T-helper 9 cell (primary cell): ENCODE results near the gene MOCS3.

ENCODE experiments used
- DNase-seq: peaks from one replicate; pipeline ENCODE4 v3.0.0-alpha.2; 2020

MOCS3 gene

DNA sequence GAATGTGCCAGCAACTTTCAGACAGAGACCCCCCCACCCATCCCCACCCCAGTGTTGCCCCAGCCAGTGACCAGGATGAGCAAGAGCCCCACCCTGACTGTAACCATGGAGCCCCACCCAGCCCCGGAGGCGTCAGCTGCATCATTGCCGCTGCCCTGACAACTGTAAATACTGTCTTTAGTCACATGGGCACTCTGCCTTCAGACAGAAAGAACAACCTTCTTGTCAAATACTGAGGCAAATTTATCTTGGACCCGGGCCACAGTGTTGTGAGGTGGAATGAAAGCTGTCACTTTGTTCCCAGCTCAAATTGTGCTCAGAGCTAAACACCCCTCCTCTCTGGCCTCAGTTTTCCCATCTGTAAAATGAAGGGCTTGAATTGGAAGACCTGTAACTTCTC is 23.7 kb downstream of the MOCS3 start:
- no peak for DNase-seq

DNA sequence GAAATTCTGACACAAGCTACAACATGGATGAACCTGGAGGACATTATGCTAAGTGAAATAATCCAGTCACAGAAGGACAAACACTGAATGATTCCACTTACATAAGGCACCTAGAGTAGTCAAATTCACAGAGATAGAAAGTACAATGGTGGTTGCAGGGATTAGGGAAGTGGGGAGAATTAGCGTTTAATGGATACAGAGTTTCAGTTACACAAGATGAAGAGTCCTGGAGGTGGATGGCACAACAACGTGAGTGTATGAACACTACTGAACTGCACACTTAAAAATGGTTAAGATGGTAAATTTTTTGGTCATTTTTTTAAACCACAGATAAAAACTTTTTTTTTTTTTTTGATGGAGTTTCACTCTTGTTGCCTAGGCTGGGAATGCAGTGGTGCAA is 24.7 kb downstream of the MOCS3 start:
- DNase-seq, result no peak

DNA sequence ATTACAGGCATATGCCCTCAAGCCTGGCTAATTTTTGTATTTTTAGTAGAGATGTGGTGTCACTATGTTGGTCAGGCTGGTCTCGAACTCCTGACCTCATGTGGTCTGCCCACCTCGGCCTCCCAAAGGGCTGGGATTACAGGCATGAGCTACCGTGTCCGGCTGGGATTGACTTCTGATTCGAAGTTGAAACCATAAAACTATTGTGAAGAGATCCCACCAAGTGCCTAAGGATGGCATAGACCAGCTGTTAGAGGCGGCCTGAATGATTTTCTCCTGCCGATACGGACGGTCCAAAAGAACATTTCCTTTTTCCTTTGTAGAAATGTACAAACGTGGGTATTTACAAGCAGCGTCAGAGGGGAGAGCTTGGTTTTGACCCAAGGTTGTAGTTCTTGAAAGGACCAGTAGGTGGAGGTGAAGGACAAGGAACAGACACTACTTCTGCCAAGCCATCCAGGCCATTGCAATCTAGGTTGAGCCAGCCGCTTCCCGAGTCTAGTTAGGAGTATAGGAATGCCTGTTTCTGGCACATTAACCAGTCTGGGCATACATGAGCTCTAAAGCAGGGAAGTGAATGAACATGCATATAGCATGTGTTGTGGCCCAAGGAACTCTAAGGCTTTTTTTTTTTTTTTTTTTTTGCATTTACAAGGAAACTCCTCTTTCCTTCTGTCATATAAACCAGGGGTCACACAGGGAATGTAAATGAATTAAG is 29.0 kb downstream of the MOCS3 start:
- peak; percentile 41 for DNase-seq

DNA sequence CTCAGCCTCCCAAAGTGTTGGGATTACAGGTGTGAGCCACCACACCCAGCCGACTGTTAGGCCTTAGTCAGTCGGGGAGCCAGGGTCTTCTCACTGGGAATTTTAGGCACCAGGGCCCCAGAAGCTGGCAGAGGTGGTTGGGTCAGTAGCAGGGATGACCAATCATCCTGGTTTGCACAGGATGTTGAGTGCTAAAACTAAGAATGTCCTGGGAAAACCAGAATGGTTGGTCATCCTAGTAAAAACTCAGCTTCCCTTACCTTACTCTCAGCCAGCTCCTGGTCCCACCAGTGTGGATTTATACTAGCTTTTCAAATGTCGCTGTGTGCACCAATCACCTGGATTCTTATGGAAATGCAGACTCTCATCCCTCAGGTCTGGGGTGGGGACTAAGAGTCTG is 32.5 kb downstream of the MOCS3 start:
- DNase-seq, result no peak

DNA sequence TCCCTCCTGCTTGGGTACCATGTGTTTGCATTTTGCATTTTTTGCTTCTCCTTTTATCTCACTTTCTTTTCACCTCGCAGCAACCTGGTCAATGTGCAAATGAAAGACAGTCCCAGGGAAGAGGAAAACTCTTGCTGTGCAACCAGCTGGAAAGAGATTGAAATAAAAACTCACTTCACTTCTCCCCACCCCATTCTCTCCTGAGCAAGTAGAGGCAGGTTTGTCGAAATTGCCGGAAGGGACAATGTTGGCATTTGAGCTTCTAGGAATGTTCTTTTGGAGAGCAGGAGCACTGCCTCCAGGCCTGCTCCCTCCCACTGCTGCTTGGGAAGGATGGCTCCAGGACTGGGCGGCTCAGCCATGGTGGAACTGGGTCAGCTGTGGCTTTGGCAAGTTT is 33.7 kb downstream of the MOCS3 start:
- DNase-seq, result no peak

DNA sequence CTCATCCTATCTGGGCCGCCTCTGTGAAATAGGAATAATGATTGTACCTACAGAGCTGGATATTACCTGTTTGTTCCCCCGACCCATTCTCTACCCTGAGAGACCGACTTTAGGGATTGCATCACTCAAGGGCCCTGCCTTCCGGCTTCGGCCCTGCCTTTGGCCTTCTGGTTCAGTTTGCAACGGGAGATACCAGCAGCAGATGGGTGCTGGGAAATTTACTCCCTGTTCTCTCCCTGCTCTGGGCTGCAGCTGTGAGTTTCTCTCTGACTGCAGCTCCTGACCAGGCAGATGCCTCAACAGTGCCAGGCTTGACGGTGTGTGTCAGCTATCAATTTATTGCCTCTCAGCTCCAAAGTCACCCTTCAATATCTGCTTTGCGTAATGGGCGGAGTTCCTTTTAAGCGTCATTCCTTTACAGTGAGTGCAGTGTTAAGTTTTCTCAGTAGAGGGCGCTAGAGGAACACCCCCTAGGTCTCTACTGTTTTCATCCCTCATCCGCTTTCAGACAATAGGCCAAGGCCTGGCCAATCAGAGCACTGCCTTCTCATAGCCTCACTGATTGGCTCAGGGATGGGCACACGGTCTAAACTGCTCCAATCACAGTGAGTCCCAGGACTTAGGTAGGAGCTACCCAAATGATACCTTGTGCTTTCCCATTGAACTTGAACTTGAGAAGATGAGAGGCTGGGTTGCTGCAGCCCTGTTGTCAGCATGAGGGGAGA is 34.3 kb downstream of the MOCS3 start:
- DNase-seq, result no peak

GRCh38 chr20:50993876-50994275 is 35.3 kb downstream of the MOCS3 start:
- DNase-seq, result no peak

DNA sequence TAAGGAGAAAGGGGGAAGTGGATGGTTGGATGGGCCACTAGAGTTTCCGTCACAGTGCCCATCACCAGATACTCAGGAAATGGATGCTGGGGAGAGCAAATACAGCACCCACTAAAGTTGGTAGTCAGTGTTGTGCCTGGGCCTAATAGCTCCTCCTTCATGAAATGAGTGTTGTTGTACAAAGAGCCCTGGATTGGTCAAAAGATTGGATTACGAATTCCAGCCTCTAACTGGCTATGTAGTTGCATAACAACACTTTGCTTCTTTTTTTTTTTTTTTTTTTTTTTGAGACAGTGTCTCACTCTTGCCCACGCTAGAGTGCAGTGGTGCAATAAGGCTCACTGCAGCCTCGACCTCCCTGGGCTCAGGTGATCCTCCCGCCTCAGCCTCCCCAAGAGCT is 36.9 kb downstream of the MOCS3 start:
- no peak for DNase-seq

DNA sequence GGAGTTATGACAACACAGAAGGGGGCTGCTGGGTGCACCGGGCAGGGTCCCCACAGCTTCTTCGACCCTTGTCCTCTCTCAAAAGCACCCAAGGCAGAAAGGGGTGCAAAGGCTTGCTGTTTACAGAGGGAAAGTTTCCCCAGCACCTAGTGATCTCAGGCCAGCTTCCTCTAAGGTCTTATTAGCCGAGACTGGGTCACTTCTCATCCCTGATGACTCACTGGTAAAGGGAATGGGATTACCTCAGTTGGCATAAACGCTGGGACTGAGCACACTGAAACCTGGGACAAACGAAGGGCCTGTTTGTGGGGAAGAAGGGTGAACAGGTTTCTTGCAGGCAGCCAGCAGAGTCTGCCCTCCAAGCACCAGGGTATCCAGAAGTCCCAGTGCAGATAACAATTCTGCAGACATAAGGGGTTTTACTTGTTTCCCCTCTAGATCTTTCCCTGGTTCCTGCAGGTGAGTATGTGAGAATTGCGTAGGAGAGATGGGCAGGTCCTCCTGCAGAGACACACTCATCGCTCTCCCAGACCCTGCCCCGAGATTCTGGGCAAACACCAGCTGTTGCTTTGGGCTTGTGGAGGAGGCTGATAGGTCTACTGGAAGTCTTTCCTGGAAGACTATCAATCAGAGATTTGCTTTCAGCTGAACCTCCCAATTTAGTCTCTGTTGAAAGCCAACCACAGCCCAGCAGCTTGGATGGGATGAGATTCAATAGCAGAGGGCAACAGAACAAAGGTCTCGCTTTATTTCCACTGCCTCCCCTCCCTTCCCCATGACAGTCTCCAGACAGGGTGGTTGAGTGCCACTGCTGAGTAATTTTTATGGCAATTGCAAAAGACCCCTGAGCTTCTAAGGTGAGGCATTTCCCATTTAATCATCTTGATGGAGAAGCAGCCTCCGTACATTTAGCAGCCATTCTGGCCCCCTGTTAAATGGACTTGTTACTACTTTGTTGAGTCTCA is 38.6 kb downstream of the MOCS3 start:
- DNase-seq, result no peak

GRCh38 chr20:50999355-50999754 is 40.7 kb downstream of the MOCS3 start:
- no peak for DNase-seq

- no peak for DNase-seq
Measured at GRCh38 chr20:51001430-51002265, 43.0 kb downstream of the MOCS3 start.

GRCh38 chr20:51002633-51003032 is 44.0 kb downstream of the MOCS3 start:
- no peak for DNase-seq

DNA sequence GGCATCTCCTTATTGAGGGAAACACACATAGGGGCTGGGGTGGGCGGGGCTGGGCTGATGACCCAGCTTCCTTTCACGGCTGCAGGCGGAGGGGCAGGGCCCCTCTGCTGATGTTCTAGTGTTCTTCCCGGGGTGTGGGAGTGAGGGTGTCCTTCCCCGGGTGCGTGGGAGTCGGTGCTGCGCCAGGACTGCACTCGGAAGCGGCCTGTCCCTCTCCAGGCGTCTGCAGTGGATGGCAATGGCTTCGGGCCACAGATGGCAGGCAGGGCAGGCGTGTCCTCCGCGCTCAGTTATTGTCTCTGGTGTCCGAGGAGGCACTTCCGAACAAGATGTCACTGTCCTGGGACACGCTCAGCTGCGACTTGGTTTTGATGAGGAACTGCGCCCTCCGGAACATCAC is 45.1 kb downstream of the MOCS3 start:
- no peak for DNase-seq

DNA sequence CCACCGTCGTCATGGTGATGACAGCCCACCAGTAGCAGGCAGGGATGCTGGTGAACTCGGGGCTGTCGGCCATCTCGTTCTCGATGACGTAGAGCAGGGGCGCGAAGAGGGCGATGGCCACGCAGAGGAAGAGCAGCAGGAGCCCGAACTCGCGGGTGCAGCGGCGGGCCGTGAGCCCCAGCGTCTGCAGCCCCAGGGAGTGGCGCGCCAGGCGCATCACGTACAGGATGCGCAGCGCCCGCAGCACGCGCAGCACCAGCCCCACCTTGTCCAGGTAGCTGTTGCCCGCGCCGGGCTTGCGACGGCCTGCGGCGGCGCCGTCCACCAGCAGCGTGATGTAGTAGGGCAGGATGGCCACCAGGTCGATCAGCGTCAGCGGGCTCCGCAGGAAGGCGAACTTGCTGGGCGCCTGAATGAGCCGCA is 45.7 kb downstream of the MOCS3 start:
- DNase-seq, result no peak

GRCh38 chr20:51004781-51005180 is 46.2 kb downstream of the MOCS3 start:
- DNase-seq, result no peak

GRCh38 chr20:51005214-51005613 is 46.6 kb downstream of the MOCS3 start:
- no peak for DNase-seq

DNA sequence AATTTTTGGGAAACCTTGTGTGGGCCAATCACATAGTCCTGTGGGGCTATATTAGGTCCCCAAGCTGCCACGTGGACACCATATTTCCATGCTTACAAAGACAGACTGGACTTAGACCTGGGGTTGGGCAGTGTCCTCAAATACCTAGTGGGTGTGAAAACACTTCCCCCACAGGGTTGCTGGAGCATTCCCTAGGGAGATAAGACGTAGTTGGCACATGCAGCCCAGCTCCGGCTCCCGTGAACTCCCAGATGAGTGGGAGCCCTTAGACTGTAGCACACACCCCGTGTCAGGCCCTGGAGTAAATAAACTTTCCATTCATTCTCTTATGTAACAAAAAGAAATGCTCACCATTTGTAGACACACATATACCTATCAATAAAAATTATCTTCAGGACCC is 50.1 kb downstream of the MOCS3 start:
- DNase-seq, result no peak

GRCh38 chr20:51009303-51010042 is 50.9 kb downstream of the MOCS3 start:
- no peak for DNase-seq

DNA sequence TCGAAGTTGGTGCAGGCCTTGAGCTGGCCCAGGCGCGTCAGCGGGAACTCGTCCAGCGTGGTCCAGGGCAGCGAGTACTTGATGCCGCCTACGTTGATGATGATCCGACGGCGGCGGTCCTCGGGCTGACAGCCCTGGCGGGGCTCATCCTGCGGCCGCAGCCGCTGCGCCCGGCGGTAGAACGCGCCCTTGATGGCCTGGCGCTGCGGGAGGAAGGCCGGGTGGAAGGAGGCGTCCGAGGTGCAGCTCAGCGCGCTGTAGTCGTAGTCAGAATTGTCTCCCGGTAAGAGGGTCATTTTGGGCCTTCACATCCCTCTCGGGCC is 51.4 kb downstream of the MOCS3 start:
- no peak for DNase-seq

DNA sequence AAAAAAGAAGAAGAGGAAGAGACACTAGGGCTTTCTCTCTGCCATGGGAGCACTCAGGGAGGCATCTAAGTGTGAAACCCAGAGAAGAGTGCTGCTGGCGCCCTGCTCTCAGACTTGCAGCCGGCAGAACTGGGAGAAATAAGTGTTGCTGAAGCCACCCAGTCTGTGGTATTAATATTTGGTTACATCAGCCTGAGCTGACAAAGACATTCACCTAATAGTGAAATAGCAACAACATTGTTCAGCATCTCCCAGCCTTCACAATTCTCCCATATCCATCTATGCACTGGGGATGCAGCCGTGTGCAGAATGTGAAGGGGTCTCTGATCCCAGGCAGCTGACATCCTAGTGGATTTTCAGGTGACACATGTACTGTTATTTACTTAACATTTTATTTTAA is 52.3 kb downstream of the MOCS3 start:
- no peak for DNase-seq

GRCh38 chr20:51011479-51011878 is 52.9 kb downstream of the MOCS3 start:
- DNase-seq, result no peak

GRCh38 chr20:51012357-51012756 is 53.7 kb downstream of the MOCS3 start:
- DNase-seq, result no peak
